ENCODE results near the gene PAX8. TPM values are rescaled to one million over a fixed set of nuclear protein-coding genes. Genes with fewer than 3 reads are reported as not detected.

PAX8 gene
- total RNA-seq, 1 donor from 2014 or later, result not detected

GRCh38 chr2:113272477-113272876 lies 6.2 kb downstream of the PAX8 start:
- H3K9ac ChIP-seq (ENCODE audit: low read depth in 1 of 3, low read length in 3 of 3), result no peak overlapping the region
- peaks cover 22 to 41% (median 35%) of the 10 kb centered on the region in 3 donors for H3K27me3 ChIP-seq (ENCODE audit: control insufficient read depth in 3 of 3, insufficient read depth in 3 of 3, low read length in 3 of 3)

GRCh38 chr2:113268621-113269360 lies 9.9 kb downstream of the PAX8 start:
- H3K36me3 ChIP-seq (ENCODE audit: control insufficient read depth in 3 of 3, insufficient read depth in 3 of 3, low read length in 3 of 3), result peaks cover 0 to 2% (median 0%) of the 10 kb centered on the region in 3 donors
- peaks cover 0 to 13% (median 10%) of the 10 kb centered on the region in 3 donors for H3K27me3 ChIP-seq (ENCODE audit: control insufficient read depth in 3 of 3, insufficient read depth in 3 of 3, low read length in 3 of 3)
- no peak overlapping the region for H3K9ac ChIP-seq (ENCODE audit: low read depth in 1 of 3, low read length in 3 of 3)

More at GRCh38 chr2:113272477-113272876, 6.2 kb downstream of the PAX8 start:
- Histone ChIP-seq H3K4me3 (ENCODE audit: low read length in 3 of 3) (no peak overlapping the region), H3K27ac (ENCODE audit: low read depth, low read length) (no peak overlapping the region), H3K36me3 (ENCODE audit: control insufficient read depth in 3 of 3, insufficient read depth in 3 of 3, low read length in 3 of 3) (peaks cover 0 to 2% (median 0%) of the 10 kb centered on the region in 3 donors), H3K9me3 (ENCODE audit: control insufficient read depth in 3 of 3, low read length in 3 of 3) (no peaks in the 10 kb centered on the region), H3K4me1 (ENCODE audit: control insufficient read depth in 3 of 3, insufficient read depth in 3 of 3, low read length in 3 of 3) (peaks cover 0 to 3% (median 0%) of the 10 kb centered on the region in 3 donors)

GRCh38 chr2:113266431-113266830 lies 12.3 kb downstream of the PAX8 start:
- Histone ChIP-seq H3K4me1 (ENCODE audit: control insufficient read depth in 3 of 3, insufficient read depth in 3 of 3, low read length in 3 of 3) (peaks cover 0 to 5% (median 0%) of the 10 kb centered on the region in 3 donors), H3K4me3 (ENCODE audit: low read length in 3 of 3) (no peak overlapping the region), H3K9ac (ENCODE audit: low read depth in 1 of 3, low read length in 3 of 3) (no peak overlapping the region), H3K9me3 (ENCODE audit: control insufficient read depth in 3 of 3, low read length in 3 of 3) (no peaks in the 10 kb centered on the region), H3K27me3 (ENCODE audit: control insufficient read depth in 3 of 3, insufficient read depth in 3 of 3, low read length in 3 of 3) (peaks cover 0 to 3% (median 2%) of the 10 kb centered on the region in 3 donors), H3K27ac (ENCODE audit: low read depth, low read length) (no peak overlapping the region), H3K36me3 (ENCODE audit: control insufficient read depth in 3 of 3, insufficient read depth in 3 of 3, low read length in 3 of 3) (peaks cover 0 to 2% (median 0%) of the 10 kb centered on the region in 3 donors)

More at GRCh38 chr2:113268621-113269360, 9.9 kb downstream of the PAX8 start:
- Histone ChIP-seq H3K27ac (ENCODE audit: low read depth, low read length) (no peak overlapping the region), H3K9me3 (ENCODE audit: control insufficient read depth in 3 of 3, low read length in 3 of 3) (no peaks in the 10 kb centered on the region), H3K4me1 (ENCODE audit: control insufficient read depth in 3 of 3, insufficient read depth in 3 of 3, low read length in 3 of 3) (no peaks in the 10 kb centered on the region), H3K4me3 (ENCODE audit: low read length in 3 of 3) (no peak overlapping the region)

GRCh38 chr2:113264713-113265403 lies 13.9 kb downstream of the PAX8 start:
- no peak overlapping the region for H3K4me3 ChIP-seq (ENCODE audit: low read length in 3 of 3)
- H3K4me1 ChIP-seq (ENCODE audit: control insufficient read depth in 3 of 3, insufficient read depth in 3 of 3, low read length in 3 of 3), result peaks cover 0 to 5% (median 0%) of the 10 kb centered on the region in 3 donors
- no peak overlapping the region for H3K9ac ChIP-seq (ENCODE audit: low read depth in 1 of 3, low read length in 3 of 3)
- H3K9me3 ChIP-seq (ENCODE audit: control insufficient read depth in 3 of 3, low read length in 3 of 3), result no peaks in the 10 kb centered on the region
- no peak overlapping the region for H3K27ac ChIP-seq (ENCODE audit: low read depth, low read length)
- no peaks in the 10 kb centered on the region for H3K27me3 ChIP-seq (ENCODE audit: control insufficient read depth in 3 of 3, insufficient read depth in 3 of 3, low read length in 3 of 3)
- H3K36me3 ChIP-seq (ENCODE audit: control insufficient read depth in 3 of 3, insufficient read depth in 3 of 3, low read length in 3 of 3), result peaks cover 0 to 2% (median 0%) of the 10 kb centered on the region in 3 donors

GRCh38 chr2:113263546-113263945 lies 15.2 kb downstream of the PAX8 start:
- Histone ChIP-seq H3K4me3 (ENCODE audit: low read length in 3 of 3) (no peak overlapping the region), H3K27ac (ENCODE audit: low read depth, low read length) (no peak overlapping the region), H3K27me3 (ENCODE audit: control insufficient read depth in 3 of 3, insufficient read depth in 3 of 3, low read length in 3 of 3) (no peaks in the 10 kb centered on the region), H3K9me3 (ENCODE audit: control insufficient read depth in 3 of 3, low read length in 3 of 3) (no peaks in the 10 kb centered on the region), H3K9ac (ENCODE audit: low read depth in 1 of 3, low read length in 3 of 3) (no peak overlapping the region), H3K4me1 (ENCODE audit: control insufficient read depth in 3 of 3, insufficient read depth in 3 of 3, low read length in 3 of 3) (peaks cover 0 to 5% (median under 1%) of the 10 kb centered on the region in 3 donors), H3K36me3 (ENCODE audit: control insufficient read depth in 3 of 3, insufficient read depth in 3 of 3, low read length in 3 of 3) (peaks cover 0 to 2% (median 0%) of the 10 kb centered on the region in 3 donors)

- Histone ChIP-seq H3K9me3 (ENCODE audit: control insufficient read depth in 3 of 3, low read length in 3 of 3) (no peaks in the 10 kb centered on the region), H3K36me3 (ENCODE audit: control insufficient read depth in 3 of 3, insufficient read depth in 3 of 3, low read length in 3 of 3) (no peaks in the 10 kb centered on the region), H3K27me3 (ENCODE audit: control insufficient read depth in 3 of 3, insufficient read depth in 3 of 3, low read length in 3 of 3) (no peaks in the 10 kb centered on the region), H3K9ac (ENCODE audit: low read depth in 1 of 3, low read length in 3 of 3) (no peak overlapping the region), H3K27ac (ENCODE audit: low read depth, low read length) (no peak overlapping the region), H3K4me3 (ENCODE audit: low read length in 3 of 3) (no peak overlapping the region), H3K4me1 (ENCODE audit: control insufficient read depth in 3 of 3, insufficient read depth in 3 of 3, low read length in 3 of 3) (peaks cover 12 to 19% (median 13%) of the 10 kb centered on the region in 3 donors)
These were observed 17.7 kb downstream of the PAX8 start for GRCh38 chr2:113260991-113261390.

- Histone ChIP-seq H3K27ac (ENCODE audit: low read depth, low read length) (no peak overlapping the region), H3K27me3 (ENCODE audit: control insufficient read depth in 3 of 3, insufficient read depth in 3 of 3, low read length in 3 of 3) (no peaks in the 10 kb centered on the region), H3K4me3 (ENCODE audit: low read length in 3 of 3) (no peak overlapping the region)
These were observed 20.1 kb downstream of the PAX8 start for GRCh38 chr2:113258471-113259147.

GRCh38 chr2:113257516-113258264 lies 21.0 kb downstream of the PAX8 start:
- H3K4me3 ChIP-seq (ENCODE audit: low read length in 3 of 3), result no peak overlapping the region
- no peaks in the 10 kb centered on the region for H3K9me3 ChIP-seq (ENCODE audit: control insufficient read depth in 3 of 3, low read length in 3 of 3)
- no peaks in the 10 kb centered on the region for H3K27me3 ChIP-seq (ENCODE audit: control insufficient read depth in 3 of 3, insufficient read depth in 3 of 3, low read length in 3 of 3)
- no peak overlapping the region for H3K27ac ChIP-seq (ENCODE audit: low read depth, low read length)
- no peaks in the 10 kb centered on the region for H3K36me3 ChIP-seq (ENCODE audit: control insufficient read depth in 3 of 3, insufficient read depth in 3 of 3, low read length in 3 of 3)
- H3K9ac ChIP-seq (ENCODE audit: low read depth in 1 of 3, low read length in 3 of 3), result no peak overlapping the region
- peaks cover 12 to 14% (median 13%) of the 10 kb centered on the region in 3 donors for H3K4me1 ChIP-seq (ENCODE audit: control insufficient read depth in 3 of 3, insufficient read depth in 3 of 3, low read length in 3 of 3)

More at GRCh38 chr2:113258471-113259147, 20.1 kb downstream of the PAX8 start:
- H3K9ac ChIP-seq (ENCODE audit: low read depth in 1 of 3, low read length in 3 of 3), result no peak overlapping the region
- no peaks in the 10 kb centered on the region for H3K9me3 ChIP-seq (ENCODE audit: control insufficient read depth in 3 of 3, low read length in 3 of 3)
- H3K36me3 ChIP-seq (ENCODE audit: control insufficient read depth in 3 of 3, insufficient read depth in 3 of 3, low read length in 3 of 3), result no peaks in the 10 kb centered on the region
- peaks cover 12 to 19% (median 13%) of the 10 kb centered on the region in 3 donors for H3K4me1 ChIP-seq (ENCODE audit: control insufficient read depth in 3 of 3, insufficient read depth in 3 of 3, low read length in 3 of 3)
